ENCODE results near the gene PLOD1. TPM values are rescaled to one million over a fixed set of nuclear protein-coding genes. Genes with fewer than 3 reads are reported as not detected.

The PLOD1 gene
- total RNA-seq, 6 experiments from 2014 or later: 294 to 438 (median 315) TPM

GRCh38 chr1:11952455-11953109 is 18.1 kb downstream of the PLOD1 start:
- Mint-ChIP-seq H3K27ac (no peak overlapping the region), H3K4me1 (ENCODE audit: low read depth) (no peaks in the 10 kb centered on the region), H3K9me3 (no peaks in the 10 kb centered on the region; the same call in 1 of the 2 replicates), H3K4me3 (no peak overlapping the region), H3K27me3 (ENCODE audit: insufficient read depth) (no peaks in the 10 kb centered on the region; the same call in 1 of the 2 replicates), H3K36me3 (ENCODE audit: low read depth) (peaks cover 32% of the 10 kb centered on the region)
- no peak for TF ChIP-seq CTCF (IDR thresholded peaks at IDR 0.05)
- no peak for DNase-seq

- Mint-ChIP-seq H3K9me3 (no peaks in the 10 kb centered on the region), H3K4me1 (ENCODE audit: low read depth) (no peaks in the 10 kb centered on the region), H3K27ac (no peak overlapping the region), H3K4me3 (no peak overlapping the region), H3K27me3 (ENCODE audit: insufficient read depth) (no peaks in the 10 kb centered on the region; the same call in 1 of the 2 replicates), H3K36me3 (ENCODE audit: low read depth) (peaks cover 17% of the 10 kb centered on the region)
- TF ChIP-seq CTCF (IDR thresholded peaks at IDR 0.05): no peak
- DNase-seq: no peak
Observed at GRCh38 chr1:11955221-11955620, 20.7 kb downstream of the PLOD1 start.

GRCh38 chr1:11957398-11957797 is 22.9 kb downstream of the PLOD1 start:
- Mint-ChIP-seq H3K9me3 (no peaks in the 10 kb centered on the region), H3K4me1 (ENCODE audit: low read depth) (no peaks in the 10 kb centered on the region), H3K27ac (no peak overlapping the region), H3K36me3 (ENCODE audit: low read depth) (peaks cover 5% of the 10 kb centered on the region), H3K27me3 (ENCODE audit: insufficient read depth) (no peaks in the 10 kb centered on the region; the same call in 1 of the 2 replicates), H3K4me3 (no peak overlapping the region)
- no peak for TF ChIP-seq CTCF (IDR thresholded peaks at IDR 0.05)
- DNase-seq: no peak

- no peak for DNase-seq
- Mint-ChIP-seq H3K4me3 (no peak overlapping the region), H3K4me1 (ENCODE audit: low read depth) (no peaks in the 10 kb centered on the region), H3K27ac (no peak overlapping the region), H3K9me3 (no peaks in the 10 kb centered on the region), H3K27me3 (ENCODE audit: insufficient read depth) (no peaks in the 10 kb centered on the region; the same call in 1 of the 2 replicates), H3K36me3 (ENCODE audit: low read depth) (peaks cover 5% of the 10 kb centered on the region)
- TF ChIP-seq CTCF (IDR thresholded peaks at IDR 0.05): no peak
Observed at GRCh38 chr1:11957897-11958296, 23.4 kb downstream of the PLOD1 start.

GRCh38 chr1:11960276-11960675 is 25.8 kb downstream of the PLOD1 start:
- Mint-ChIP-seq H3K27ac (no peak overlapping the region), H3K4me3 (no peak overlapping the region), H3K36me3 (ENCODE audit: low read depth) (peaks cover 5% of the 10 kb centered on the region), H3K27me3 (ENCODE audit: insufficient read depth) (no peaks in the 10 kb centered on the region; the same call in 1 of the 2 replicates), H3K9me3 (no peaks in the 10 kb centered on the region), H3K4me1 (ENCODE audit: low read depth) (no peaks in the 10 kb centered on the region)
- no peak for DNase-seq
- TF ChIP-seq CTCF (IDR thresholded peaks at IDR 0.05): no peak
